ENCODE results near the gene IL17C. TPM values are rescaled to one million over a fixed set of nuclear protein-coding genes. Genes with fewer than 3 reads are reported as not detected.

IL17C gene
- polyA plus RNA-seq, 1 donor: not detected

DNA sequence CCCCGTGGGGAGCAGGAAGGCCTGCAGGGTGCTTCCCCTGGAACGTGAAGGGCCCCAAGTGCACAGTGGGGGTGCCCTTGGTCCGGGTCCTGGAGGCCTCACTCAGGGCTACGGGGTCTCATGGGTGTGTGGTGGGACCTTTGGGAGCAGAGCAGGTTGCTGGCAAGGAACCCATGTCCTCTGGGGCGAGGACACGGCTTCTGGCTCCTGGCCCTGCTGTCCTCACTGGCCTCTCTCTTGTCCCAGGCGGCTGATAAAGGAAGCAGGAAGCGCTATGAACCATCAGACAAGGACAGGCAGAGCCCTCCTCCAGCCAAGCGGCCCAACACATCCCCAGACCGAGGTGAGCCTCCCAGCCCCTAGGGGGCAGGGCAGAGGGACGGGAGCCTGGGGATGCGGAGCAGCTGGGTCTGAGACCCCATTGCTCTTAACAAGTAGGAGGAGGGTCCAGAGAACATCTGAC lies 9.8 kb upstream of the IL17C start:
- no peak for DNase-seq

DNA sequence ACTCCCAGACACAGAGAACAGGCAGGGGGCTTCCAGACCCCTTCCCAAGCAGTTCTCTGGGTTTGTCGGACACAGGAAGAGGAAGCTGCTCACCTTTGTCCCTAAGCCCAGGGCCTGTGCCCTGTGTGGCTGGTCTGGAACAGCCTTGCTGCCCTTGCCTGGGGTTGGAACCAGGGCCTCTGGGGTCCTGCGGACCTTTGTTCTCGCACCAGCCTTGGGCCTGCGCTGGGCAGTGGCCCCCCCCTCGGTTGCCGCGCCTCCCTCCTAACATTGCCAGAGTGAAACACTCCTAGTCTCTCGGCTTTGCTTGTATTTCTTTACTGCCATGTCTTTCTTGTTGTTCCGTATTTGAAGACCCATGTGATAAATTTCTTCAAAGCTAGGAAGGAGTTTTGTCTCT lies 8.5 kb upstream of the IL17C start:
- no peak for DNase-seq

DNA sequence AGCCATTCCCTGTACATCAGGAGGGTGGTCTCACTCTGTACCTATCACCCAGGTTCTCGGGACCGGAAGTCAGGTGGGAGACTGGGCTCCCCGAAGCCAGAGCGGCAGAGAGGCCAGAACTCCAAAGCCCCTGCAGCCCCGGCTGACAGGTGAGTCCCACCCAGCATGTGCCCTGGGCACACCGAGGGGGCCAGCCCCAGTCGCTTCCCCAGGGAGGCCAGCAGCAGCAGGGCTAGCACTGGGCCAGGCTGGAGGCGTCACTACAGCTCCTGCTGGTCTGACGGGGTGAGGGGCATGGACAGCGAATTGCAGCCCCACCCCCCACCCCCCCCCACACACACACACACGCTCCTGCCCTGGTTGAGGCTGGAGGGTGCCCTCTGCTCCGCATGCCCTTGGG lies 7.9 kb upstream of the IL17C start:
- no peak for DNase-seq

DNA sequence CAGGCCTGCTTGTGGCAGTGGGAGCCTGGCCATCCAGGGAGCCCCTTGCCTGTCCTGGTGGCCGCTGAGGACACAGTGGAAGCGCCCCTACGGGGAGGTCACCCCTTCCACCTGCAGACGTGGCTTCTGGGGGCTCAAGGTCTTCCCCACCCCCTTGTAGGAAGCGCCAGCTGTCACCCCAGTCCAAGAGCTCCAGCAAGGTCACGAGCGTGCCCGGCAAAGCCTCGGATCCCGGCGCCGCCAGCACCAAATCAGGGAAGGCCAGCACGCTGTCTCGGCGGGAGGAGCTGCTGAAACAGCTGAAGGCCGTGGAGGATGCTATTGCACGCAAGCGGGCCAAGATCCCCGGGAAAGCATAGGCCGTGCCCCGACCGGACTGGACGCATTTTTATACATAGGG lies 7.4 kb upstream of the IL17C start:
- no peak for DNase-seq

DNA sequence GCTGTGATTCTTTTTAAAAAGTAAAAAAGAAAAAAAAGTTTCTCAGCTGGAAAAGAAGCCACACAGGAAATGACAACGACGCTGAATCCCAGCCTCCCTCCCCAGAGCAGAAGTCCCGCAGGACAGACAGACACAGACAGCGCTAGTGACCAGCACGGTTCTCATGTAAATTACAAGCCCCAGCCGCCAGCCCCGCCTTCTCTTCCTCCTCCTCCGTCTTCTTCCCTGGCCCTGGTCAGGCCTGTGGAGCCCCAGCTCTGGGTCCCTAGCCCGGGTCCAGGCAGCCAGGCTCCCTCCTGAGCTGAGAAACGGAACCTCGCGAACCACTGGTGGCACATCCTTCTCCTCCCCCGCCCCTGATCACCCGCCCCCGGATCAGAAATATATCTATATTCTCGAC lies 7.0 kb upstream of the IL17C start:
- DNase-seq: no peak

DNA sequence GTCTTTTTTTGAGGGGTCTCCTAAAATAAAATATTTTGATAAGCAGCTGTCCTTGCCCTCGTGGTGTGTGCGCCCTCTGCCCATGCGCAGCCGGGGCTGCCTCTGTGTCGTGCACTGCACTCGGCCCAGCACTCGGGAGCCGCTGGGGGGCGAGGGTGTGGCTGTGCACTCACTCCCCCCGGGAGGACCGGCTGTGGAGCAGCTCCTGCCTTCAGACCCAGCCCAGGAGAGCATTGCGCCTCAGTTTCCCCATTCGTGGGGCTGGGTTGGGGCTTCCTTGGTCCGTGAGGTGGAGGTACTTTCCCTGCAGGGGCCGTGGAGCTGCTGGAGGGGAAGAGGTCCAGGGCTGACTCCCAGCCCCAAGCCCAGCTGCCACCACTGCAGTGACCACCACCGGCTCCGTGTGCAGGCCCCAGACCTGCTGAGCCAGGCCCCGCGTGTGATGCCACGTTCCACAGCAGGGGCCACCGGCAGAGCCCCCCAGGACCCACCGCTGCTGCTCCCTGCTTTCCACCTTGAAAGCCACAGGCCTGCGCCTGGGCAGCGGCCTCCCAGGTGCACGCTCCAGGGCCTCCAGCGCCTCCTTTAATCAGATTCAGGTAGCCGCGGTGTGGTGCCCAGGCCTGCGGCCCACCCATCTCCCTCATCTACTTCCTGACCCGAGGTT lies 6.3 kb upstream of the IL17C start:
- no peak for DNase-seq

DNA sequence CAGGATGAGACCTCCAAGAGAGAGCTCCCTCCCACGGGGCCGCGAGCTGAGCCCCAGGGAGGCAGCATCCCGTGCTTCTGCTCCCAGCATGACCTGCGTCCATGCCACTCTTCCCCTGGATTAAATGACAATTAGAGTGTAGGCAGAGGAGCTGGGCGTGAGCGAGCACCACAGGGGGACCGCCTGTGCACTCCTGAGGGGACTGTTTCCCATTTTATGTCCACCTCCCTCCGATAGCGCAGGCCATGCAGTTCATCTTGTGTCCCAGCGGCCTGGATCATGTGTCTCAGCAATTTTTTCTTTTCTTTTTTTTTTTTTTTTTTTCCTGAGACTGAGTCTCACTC lies 5.8 kb upstream of the IL17C start:
- DNase-seq: no peak

DNA sequence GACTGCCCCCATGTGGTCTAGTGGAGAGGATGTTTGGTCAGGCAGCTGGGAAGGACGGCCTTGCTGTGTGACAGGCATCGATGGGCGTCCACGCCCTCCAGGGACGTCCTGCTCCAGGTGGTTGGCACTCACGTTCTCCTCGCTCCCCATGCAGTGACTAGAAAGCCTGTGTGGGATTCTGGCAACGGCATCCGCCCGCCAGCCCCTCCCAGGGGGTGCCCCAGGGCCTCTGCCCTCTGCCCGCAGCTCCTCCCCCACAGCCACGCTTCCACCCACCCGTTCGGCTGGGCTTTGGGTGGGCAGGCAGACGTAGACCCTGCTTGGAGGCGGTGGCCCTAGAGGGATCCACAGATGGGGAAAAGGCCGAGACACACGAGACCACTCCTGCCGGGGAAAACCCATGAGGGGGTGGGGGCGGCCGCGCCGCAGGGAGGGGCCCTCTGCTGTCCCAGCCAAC lies 4.7 kb upstream of the IL17C start:
- DNase-seq: no peak

DNA sequence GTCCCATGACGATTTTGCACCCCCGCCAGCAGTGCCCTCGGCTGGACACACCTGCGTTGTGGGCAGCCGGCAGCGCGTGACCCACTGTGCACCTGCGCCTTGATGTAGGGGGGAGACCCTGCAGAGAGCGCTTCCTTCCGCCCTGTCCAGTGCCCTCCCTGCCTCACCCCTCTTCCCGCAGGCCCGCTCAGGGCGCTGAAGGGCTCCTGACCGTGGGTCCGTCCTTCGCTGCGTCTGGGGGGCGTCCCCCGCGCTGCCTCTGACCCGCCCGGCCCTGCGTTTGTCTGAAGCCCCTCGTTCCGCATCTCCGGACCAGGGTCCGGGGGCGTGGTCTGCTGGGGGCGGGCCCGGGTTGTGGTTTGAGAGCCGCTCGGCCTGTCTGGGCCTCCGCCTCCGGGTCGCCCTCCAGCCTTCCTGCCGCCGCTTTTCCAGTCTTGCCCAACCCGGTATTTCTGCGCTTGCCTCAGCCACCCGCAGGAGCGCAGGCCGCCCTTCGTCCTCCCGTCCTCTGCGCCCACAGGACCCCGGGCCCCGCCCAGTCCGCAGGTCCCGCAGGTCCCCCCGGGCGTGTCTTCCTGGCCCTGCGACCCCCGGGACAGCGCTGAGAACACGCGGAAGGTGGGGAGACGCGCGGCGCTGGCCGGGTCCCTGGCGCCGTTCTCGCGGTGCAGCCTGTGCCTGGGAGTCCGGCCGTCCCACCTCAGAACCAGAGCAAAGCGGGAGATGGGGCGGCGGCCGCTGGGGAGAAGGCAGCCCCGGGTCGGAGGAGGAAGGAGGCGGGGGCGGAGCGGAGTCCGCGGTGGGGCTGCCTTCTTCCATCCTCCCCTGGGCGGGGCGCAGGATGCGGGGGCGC lies 4.0 kb upstream of the IL17C start:
- DNase-seq: no peak

DNA sequence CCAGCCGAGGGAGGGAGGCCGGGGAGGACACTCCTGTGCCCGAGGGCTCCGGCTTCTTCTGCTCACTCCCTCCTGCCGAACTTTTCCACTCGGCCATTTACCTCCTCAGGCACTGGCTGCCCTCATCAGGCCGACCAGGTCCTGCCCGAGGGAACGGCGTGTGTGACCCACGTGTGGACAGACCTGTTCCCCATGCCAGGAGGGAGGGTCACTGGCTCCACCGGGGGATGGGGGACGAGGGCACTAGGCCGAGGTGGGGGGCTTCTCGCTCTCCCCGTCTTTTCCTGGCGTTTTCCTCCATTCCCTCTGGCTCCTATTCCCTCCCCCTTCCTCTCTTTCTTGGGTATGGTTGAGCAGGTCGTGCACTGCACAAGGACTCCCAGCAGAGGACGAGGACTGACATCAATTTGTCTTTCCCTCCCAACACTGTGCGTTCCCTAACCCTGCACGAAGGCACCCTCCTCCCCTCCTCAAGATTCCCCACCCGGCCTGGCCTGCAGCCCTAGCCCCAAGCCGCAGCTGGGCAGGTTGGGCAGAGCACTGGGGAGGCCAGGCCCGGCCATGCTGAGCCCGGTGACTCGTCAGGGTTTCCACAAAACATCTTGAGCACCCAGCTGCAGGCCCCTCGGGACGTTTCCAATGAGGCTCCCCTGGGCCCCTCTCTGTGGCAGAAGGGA lies 3.2 kb upstream of the IL17C start:
- no peak for DNase-seq

DNA sequence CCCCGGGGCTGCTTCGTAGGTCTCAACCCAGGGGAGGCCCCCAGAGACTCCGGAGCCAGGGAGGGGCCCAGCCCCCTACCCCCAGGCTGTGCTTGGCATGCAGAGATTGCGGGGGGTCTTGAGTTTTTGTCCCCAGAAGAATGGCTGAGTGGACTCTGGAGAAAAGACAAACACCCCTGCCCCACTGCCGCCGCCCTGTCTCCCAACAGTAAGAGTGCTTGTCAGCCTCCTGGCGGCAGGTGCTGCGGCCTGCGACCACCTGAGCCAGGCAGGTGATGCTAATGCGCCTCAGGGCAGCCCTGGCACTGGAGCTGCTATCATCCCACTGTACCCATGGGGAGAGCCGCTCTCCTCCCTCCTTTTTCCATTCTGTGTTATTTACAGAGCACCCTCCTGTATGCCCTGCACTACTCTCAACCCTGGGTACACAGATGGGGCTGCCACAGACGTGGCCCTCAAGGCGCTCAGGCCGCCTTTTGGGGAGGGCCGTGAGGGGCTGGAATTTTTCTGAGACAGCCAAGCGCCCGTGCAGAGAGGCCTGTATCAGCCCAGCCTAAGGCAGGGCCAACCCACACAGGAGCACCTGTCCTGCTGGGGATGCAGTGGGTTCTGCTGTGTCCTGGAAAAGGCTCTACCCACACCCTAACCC lies 2.6 kb upstream of the IL17C start:
- DNase-seq: no peak

DNA sequence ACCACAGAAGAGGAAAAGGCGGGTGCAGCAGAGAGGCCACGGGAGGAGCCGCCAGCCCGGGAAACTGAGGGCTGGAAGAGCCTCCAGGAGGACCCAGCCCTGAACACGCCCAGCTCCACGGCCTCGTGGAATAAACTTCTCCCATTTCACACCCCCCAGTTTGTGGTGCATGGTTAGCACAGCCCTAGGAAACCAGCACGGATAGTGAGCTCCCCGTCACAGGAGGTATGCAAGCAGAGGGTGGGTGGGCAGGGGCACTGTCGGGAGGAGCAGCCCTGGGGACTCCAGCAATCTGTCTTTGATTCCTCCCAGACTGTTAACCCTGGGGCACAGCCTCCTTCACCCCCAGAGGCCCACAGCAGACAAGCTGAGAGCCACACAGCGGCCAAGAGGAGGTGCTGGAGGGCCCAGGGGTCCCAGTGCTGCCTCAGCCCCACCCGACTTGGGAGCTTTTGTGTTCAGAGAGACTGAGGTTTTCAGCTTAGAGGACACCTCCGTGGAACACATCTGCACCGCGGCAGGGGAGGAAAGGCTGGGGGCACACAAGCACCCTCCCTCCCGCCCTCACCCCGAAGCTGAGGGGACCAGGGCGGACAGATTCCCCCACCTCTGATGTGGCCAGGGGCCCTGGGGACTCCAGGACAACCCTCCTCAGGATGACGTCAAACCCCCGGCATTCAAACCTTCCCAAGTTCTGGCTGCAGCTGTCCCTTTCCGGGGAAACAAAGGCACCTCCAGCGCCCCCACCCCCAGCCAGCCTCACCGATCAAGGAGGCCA lies 1.7 kb upstream of the IL17C start:
- no peak for DNase-seq

DNA sequence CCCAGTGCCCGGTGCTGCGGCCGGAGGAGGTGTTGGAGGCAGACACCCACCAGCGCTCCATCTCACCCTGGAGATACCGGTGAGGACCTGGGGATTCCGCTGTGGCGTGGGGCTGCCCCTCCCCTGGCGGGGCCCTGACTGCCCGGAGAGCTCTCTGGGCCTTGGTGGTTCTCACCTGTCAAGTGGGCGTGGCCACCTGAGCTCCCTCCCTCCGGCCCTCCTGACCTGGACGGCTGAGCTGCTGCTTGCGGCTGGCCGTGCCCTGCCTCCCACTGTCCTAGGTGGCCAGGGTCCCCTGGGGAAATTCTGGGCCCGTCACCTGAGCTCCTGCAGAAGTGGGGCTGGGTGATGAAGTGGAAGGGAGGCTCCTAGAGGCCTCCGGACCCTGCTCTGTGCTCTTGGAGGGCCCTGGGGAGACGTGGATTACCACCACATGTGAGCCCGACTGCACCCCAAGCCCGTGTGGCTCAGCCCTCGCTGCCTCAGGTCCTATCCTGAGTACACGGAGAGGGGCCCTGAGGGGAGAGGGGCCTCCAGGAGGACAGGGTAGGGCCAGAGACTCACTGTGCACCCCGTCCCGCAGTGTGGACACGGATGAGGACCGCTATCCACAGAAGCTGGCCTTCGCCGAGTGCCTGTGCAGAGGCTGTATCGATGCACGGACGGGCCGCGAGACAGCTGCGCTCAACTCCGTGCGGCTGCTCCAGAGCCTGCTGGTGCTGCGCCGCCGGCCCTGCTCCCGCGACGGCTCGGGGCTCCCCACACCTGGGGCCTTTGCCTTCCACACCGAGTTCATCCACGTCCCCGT lies 1.1 kb downstream of the IL17C start:
- no peak for DNase-seq

DNA sequence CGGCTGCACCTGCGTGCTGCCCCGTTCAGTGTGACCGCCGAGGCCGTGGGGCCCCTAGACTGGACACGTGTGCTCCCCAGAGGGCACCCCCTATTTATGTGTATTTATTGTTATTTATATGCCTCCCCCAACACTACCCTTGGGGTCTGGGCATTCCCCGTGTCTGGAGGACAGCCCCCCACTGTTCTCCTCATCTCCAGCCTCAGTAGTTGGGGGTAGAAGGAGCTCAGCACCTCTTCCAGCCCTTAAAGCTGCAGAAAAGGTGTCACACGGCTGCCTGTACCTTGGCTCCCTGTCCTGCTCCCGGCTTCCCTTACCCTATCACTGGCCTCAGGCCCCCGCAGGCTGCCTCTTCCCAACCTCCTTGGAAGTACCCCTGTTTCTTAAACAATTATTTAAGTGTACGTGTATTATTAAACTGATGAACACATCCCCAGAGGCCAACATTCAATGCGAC lies 1.7 kb downstream of the IL17C start:
- DNase-seq: no peak

DNA sequence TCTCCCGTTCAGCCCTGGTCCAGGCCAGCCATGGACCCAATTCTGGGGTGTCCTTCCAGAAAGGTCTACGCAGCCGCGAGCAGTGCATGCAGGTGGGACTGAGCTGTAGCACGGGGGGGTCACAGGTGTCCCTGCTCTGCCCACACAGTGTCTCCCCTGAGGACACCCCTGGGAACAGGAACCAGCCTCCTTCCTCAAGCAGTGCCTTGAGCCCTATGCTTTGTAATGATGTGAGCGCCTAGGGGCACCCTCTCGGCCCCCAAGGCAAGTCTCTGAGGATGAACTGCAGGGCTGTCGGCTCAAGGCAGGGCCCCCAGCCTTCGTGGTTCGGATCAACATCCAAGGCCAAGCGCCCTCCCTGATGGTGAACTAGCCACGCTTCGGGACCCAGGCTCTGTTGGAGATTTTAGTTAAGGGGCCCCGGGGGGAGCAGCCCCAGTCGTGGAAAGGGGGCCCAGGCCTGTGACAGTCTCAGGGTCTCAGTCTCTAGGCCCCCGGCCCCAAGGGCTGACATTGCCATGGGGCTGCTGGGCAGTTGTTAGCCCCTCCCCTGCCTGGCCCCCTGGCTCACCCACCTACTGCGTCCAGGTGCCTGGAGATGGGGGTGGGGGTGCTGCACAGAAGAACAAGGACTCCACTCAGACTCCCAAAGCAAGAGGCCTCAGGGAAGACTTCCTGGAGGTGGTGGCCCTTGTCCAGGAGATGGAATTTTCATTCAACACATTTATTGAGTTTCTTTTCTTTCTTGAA lies 2.3 kb downstream of the IL17C start:
- no peak for DNase-seq

DNA sequence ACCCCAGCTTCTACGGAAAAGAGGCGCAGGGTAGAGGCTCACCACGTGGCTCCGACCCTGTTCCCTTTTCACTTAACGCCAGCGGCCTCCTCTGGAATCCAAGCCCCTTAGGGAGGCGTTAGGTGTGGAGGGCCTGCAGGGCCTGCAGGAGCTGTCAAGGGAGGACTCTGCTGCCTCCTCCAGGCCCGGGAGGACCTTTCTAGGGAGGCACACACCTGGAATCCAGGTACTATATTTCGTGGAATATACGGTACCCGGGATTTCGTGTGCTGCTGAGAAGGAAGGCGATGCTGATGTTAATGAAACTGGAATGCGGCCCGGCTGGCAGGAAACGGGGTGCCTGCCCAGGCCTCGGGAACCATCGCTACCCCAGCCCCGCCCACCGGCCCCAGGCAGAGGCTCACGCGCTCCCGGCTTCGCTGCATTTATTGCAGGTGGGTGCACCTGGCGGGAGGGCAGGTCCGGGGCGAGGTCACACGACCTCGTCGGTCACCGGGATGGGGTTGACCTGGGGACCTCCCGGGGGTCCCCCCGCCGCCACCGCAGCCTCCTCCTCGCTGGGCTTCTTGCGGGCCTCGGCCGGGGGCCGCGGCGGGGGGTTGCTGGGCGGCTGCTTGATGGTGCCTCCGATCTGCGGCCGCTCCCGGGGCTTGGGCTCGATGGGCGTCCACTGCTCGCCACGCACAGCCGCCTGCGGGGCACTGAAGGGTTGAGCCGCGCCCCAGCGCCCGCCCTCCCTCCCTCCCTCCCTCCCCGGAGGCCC lies 4.7 kb downstream of the IL17C start:
- DNase-seq: no peak

DNA sequence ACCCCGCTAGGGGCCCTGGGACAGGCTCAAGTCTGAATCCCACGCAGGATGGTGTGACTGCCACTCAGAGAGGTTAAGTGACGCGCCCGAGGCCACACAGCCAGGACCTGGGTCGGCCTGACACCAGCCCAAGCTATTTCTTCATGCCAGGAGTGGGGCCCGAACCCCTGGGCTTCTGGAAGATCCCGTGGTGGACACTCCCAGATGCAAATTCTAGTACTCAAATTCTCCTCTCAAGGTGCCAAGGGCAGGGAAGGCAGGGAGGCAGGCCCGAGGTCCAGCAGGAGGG lies 5.2 kb downstream of the IL17C start:
- no peak for DNase-seq

DNA sequence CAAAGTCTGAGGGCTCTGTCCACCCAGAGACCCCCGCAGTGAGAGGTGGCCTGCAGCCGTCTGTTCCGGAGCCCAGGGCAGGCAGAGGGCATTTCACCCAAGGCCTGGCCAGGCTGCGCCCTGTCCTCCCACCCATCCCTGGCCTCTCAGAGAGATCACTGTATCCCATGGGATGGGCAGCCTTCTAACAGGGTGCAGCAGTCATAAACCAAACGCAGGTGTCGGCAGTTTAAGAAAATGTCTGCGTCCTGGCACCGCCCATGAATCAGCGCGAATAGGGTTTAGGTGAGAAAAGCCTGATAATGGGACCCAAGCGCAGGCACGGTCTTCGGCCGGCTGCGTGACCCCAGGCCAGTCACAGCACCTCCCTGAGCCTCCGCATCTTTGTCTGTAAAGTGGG lies 7.1 kb downstream of the IL17C start:
- no peak for DNase-seq

DNA sequence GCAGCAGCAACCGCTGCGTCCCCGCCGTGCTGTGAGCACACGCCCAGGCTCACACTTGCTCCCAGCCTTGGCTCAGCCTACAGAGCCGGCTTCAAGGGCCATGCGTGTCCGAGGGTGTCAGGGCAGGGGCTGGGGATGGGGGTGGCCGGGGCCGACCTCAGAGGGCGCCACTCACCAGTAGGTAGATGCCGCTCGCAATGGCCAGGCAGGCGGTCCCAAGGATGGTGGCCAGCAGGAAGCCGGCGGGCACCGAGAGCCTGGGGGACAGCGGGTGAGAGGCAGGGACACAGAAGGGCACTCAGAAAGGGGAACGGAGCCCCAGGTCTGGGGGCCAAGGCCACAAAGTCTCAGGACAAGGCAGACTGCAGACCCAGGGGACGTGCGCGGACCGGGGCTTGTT lies 7.6 kb downstream of the IL17C start:
- DNase-seq: no peak

All from hindlimb muscle (tissue), 1 donor.